Measurements from ENCODE around the gene SDHB. TPM values are rescaled to one million over a fixed set of nuclear protein-coding genes. Genes with fewer than 3 reads are reported as not detected.

SDHB gene
- total RNA-seq, 1 donor from 2014 or later = 61.2 TPM

- Histone ChIP-seq H3K79me2 (ENCODE audit: low read depth) (no peaks in the 10 kb centered on the region), H3K4me1 (no peaks in the 10 kb centered on the region), H3K9me3 (ENCODE audit: low read depth) (no peaks in the 10 kb centered on the region), H3K27me3 (no peaks in the 10 kb centered on the region), H4K20me1 (ENCODE audit: low read depth) (no peaks in the 10 kb centered on the region), H3K36me3 (no peaks in the 10 kb centered on the region), H3K9ac (no peak overlapping the region), H3K4me2 (no peak overlapping the region), H3F3A (ENCODE audit: low read depth) (no peaks in the 10 kb centered on the region), H3K4me3 (no peak overlapping the region), H3K27ac (no peak overlapping the region), H2AFZ (replicated peaks) (no peak overlapping the region)
- Mint-ChIP-seq H3K36me3 (no peaks in the 10 kb centered on the region), H3K4me3 (no peak overlapping the region), H3K27me3 (ENCODE audit: insufficient read depth, low read depth) (peaks cover 7% of the 10 kb centered on the region), H3K27ac (no peak overlapping the region), H3K4me1 (peaks cover 7% of the 10 kb centered on the region), H3K9me3 (no peaks in the 10 kb centered on the region)
- TF ChIP-seq EZH2 (IDR thresholded peaks at IDR 0.05) (no peak), CTCF (IDR thresholded peaks at IDR 0.05) (no peak), EZH2phosphoT487 (IDR thresholded peaks at IDR 0.05) (no peak)
- DNase-seq (ENCODE audit: low spot score) = no peak
Measured at GRCh38 chr1:17080085-17080759, 26.4 kb upstream of the SDHB start.

GRCh38 chr1:17078991-17079868 lies 25.4 kb upstream of the SDHB start:
- TF ChIP-seq CTCF (IDR thresholded peaks at IDR 0.05) (no peak), EZH2 (IDR thresholded peaks at IDR 0.05) (no peak), EZH2phosphoT487 (IDR thresholded peaks at IDR 0.05) (no peak)
- Histone ChIP-seq H3K4me2 (no peak overlapping the region), H3K27ac (no peak overlapping the region), H3K27me3 (no peaks in the 10 kb centered on the region), H3K4me1 (no peaks in the 10 kb centered on the region), H3K4me3 (no peak overlapping the region), H3F3A (ENCODE audit: low read depth) (no peaks in the 10 kb centered on the region), H3K36me3 (no peaks in the 10 kb centered on the region), H3K79me2 (ENCODE audit: low read depth) (no peaks in the 10 kb centered on the region), H3K9me3 (ENCODE audit: low read depth) (no peaks in the 10 kb centered on the region), H4K20me1 (ENCODE audit: low read depth) (no peaks in the 10 kb centered on the region), H3K9ac (no peak overlapping the region), H2AFZ (replicated peaks) (no peak overlapping the region)
- DNase-seq (ENCODE audit: low spot score) = no peak
- Mint-ChIP-seq H3K4me3 (no peak overlapping the region), H3K27ac (no peak overlapping the region), H3K27me3 (ENCODE audit: insufficient read depth, low read depth) (peaks cover 7% of the 10 kb centered on the region), H3K4me1 (peaks cover 7% of the 10 kb centered on the region), H3K36me3 (no peaks in the 10 kb centered on the region), H3K9me3 (no peaks in the 10 kb centered on the region)

GRCh38 chr1:17075470-17076255 lies 21.8 kb upstream of the SDHB start:
- Histone ChIP-seq H3K4me3 (no peak overlapping the region), H2AFZ (replicated peaks) (peak overlapping the region; percentile 96), H4K20me1 (ENCODE audit: low read depth) (no peaks in the 10 kb centered on the region), H3K79me2 (ENCODE audit: low read depth) (no peaks in the 10 kb centered on the region), H3K9ac (no peak overlapping the region), H3K36me3 (no peaks in the 10 kb centered on the region), H3K27ac (no peak overlapping the region), H3K4me1 (no peaks in the 10 kb centered on the region), H3K27me3 (no peaks in the 10 kb centered on the region), H3F3A (ENCODE audit: low read depth) (no peaks in the 10 kb centered on the region), H3K4me2 (no peak overlapping the region), H3K9me3 (ENCODE audit: low read depth) (no peaks in the 10 kb centered on the region)
- Mint-ChIP-seq H3K27me3 (ENCODE audit: insufficient read depth, low read depth) (peaks cover 5% of the 10 kb centered on the region), H3K27ac (peak overlapping the region; percentile 83), H3K4me3 (no peak overlapping the region), H3K9me3 (no peaks in the 10 kb centered on the region), H3K36me3 (no peaks in the 10 kb centered on the region), H3K4me1 (peaks cover 4% of the 10 kb centered on the region)
- TF ChIP-seq CTCF (IDR thresholded peaks at IDR 0.05) (peak; percentile 72), EZH2 (IDR thresholded peaks at IDR 0.05) (no peak)
- DNase-seq (ENCODE audit: low spot score) = peak; percentile 79
